ENCODE data around the gene CST8.

The CST8 gene

DNA sequence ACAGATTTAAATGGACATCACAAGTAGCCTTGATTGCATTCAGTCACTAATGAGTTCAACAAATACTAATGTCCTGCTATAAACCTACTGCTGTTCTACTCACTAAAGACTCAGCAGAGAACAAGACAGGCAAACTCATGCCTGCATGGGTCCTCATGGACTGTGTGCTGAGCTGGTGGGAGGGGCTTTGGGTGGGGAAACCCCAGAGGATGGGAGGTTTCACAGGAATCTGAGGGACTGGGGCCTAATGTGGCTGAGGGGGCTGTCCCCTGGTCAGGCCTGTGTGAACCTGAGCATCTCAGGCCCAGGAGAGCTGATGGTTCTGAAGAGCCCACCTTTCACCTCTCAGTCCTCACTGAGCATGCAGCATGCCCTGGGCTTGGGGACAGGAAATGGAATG, 1.4 kb downstream of the CST8 start:
- Histone ChIP-seq H3K27ac (ENCODE audit: low read depth, low read length) (no peak overlapping the region), H3K4me3 (ENCODE audit: low read depth in 1 of 5, low read length in 5 of 5) (no peak overlapping the region)

DNA sequence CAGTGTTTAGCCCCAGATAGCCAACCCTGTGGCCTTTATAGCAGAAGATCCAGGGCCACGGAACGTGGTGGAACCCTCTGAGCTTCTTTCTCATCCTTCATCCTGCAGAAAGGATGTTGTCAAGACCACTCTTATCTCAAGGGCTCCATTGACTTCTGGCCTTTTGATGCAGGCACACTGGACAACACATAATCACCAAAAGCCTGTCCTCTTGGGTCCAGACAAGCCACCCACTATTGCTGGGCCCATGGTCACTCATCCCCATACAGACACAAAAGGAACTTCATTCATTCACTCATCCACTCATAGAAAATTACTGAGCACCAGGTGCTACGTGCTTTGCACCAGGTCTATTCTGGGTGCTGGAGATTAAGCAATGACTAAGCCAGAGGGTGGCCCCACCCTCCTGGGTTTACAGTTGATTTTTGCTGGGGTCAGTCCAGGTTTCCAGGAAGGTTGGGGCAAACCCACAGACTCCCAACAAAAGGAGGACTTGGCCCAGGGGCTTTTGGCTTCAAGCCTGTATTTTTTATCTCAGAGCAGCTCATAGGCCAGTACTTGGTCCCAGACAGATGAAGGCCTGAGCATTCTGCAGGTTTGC, 2.4 kb downstream of the CST8 start:
- no peak overlapping the region for H3K27ac ChIP-seq (ENCODE audit: low read depth, low read length)
- H3K36me3 ChIP-seq (ENCODE audit: control insufficient read depth in 5 of 5, insufficient read depth in 5 of 5, low read length in 5 of 5), result no peaks in the 10 kb centered on the region
- H3K27me3 ChIP-seq (ENCODE audit: control insufficient read depth in 5 of 5, insufficient read depth in 4 of 5, low read length in 5 of 5), result no peaks in the 10 kb centered on the region
- no peak overlapping the region for H3K9ac ChIP-seq (ENCODE audit: low read length in 5 of 5)
- no peak overlapping the region for H3K4me3 ChIP-seq (ENCODE audit: low read depth in 1 of 5, low read length in 5 of 5)
- H3K4me1 ChIP-seq (ENCODE audit: control insufficient read depth in 5 of 5, insufficient read depth in 5 of 5, low read length in 5 of 5), result peaks cover 0 to 3% (median 0%) of the 10 kb centered on the region in 5 donors
- peaks cover 0 to 4% (median 0%) of the 10 kb centered on the region in 5 donors for H3K9me3 ChIP-seq (ENCODE audit: control insufficient read depth in 5 of 5, low read length in 5 of 5)

More for the DNA sequence above, 1.4 kb downstream of the CST8 start:
- Histone ChIP-seq H3K36me3 (ENCODE audit: control insufficient read depth in 5 of 5, insufficient read depth in 5 of 5, low read length in 5 of 5) (no peaks in the 10 kb centered on the region), H3K4me1 (ENCODE audit: control insufficient read depth in 5 of 5, insufficient read depth in 5 of 5, low read length in 5 of 5) (peaks cover 0 to 3% (median 0%) of the 10 kb centered on the region in 5 donors), H3K9ac (ENCODE audit: low read length in 5 of 5) (no peak overlapping the region), H3K27me3 (ENCODE audit: control insufficient read depth in 5 of 5, insufficient read depth in 4 of 5, low read length in 5 of 5) (no peaks in the 10 kb centered on the region), H3K9me3 (ENCODE audit: control insufficient read depth in 5 of 5, low read length in 5 of 5) (peaks cover 0 to 6% (median 0%) of the 10 kb centered on the region in 5 donors)

DNA sequence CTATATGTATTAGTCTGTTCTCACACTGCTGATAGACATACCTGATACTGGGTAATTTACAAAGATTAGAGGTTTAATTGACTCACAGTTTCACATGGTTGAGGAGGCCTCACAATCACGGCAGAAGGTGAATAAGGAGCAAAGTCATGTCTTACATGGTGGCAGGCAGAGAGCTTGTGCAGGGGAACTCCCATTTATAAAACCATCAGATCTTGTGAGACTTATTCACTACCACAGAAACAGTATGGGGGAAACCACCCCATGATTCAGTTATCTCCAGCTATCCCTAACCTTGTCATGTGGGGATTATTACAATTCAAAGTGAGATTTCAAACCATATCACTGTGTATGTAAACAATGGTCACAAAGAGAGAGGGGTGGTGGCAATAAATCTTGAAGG, 6.6 kb downstream of the CST8 start:
- peaks cover 0 to 6% (median 0%) of the 10 kb centered on the region in 5 donors for H3K27me3 ChIP-seq (ENCODE audit: control insufficient read depth in 5 of 5, insufficient read depth in 4 of 5, low read length in 5 of 5)
- H3K36me3 ChIP-seq (ENCODE audit: control insufficient read depth in 5 of 5, insufficient read depth in 5 of 5, low read length in 5 of 5), result no peaks in the 10 kb centered on the region
- H3K4me3 ChIP-seq (ENCODE audit: low read depth in 1 of 5, low read length in 5 of 5), result no peak overlapping the region
- H3K4me1 ChIP-seq (ENCODE audit: control insufficient read depth in 5 of 5, insufficient read depth in 5 of 5, low read length in 5 of 5), result no peaks in the 10 kb centered on the region
- H3K9me3 ChIP-seq (ENCODE audit: control insufficient read depth in 5 of 5, low read length in 5 of 5), result no peaks in the 10 kb centered on the region
- no peak overlapping the region for H3K27ac ChIP-seq (ENCODE audit: low read depth, low read length)
- H3K9ac ChIP-seq (ENCODE audit: low read length in 5 of 5), result no peak overlapping the region

DNA sequence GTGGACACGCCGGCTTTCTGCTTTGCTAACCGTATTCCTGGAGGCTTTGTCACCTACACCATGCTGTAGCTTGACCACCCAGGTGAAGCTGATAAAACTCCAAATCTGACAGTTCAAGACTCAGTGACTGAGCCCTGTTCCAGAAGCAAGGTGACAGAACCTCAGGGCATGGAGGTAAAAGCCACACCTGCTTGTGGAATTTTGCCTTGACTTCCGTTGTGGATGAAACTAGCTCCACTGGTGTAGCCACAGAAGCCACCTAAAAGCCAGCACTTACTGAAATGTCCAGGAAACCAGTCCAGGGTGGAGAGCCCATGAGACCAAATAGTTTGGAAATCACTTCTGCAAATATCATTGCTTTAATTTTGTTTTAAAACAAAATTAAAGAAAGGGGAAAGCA, 11.0 kb downstream of the CST8 start:
- H3K4me1 ChIP-seq (ENCODE audit: control insufficient read depth in 5 of 5, insufficient read depth in 5 of 5, low read length in 5 of 5), result no peaks in the 10 kb centered on the region
- H3K36me3 ChIP-seq (ENCODE audit: control insufficient read depth in 5 of 5, insufficient read depth in 5 of 5, low read length in 5 of 5), result no peaks in the 10 kb centered on the region

DNA sequence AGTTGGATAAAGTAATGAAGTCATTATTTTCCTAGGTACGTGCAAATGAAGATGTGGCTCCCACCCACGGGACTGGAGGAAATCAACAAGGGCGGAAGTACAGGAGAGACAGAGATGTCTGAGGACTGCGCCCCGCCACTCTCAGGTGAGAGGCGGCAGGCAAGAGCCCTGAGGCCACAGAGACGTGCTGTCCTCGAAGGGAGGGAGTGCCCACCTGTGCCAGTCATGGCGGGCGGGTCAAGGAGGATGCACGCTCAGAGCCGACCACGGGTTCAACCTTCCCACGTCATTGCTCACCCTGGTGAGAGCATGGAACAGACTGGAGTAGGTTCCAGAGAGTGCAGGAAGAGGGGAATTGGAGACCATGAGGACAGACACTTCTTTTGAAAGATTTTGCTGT, 12.7 kb downstream of the CST8 start:
- H3K9ac ChIP-seq (ENCODE audit: low read length in 5 of 5), result no peak overlapping the region
- no peaks in the 10 kb centered on the region for H3K36me3 ChIP-seq (ENCODE audit: control insufficient read depth in 5 of 5, insufficient read depth in 5 of 5, low read length in 5 of 5)
- no peaks in the 10 kb centered on the region for H3K4me1 ChIP-seq (ENCODE audit: control insufficient read depth in 5 of 5, insufficient read depth in 5 of 5, low read length in 5 of 5)
- peaks cover 0 to 6% (median 3%) of the 10 kb centered on the region in 5 donors for H3K27me3 ChIP-seq (ENCODE audit: control insufficient read depth in 5 of 5, insufficient read depth in 4 of 5, low read length in 5 of 5)
- no peak overlapping the region for H3K27ac ChIP-seq (ENCODE audit: low read depth, low read length)
- H3K9me3 ChIP-seq (ENCODE audit: control insufficient read depth in 5 of 5, low read length in 5 of 5), result no peaks in the 10 kb centered on the region
- H3K4me3 ChIP-seq (ENCODE audit: low read depth in 1 of 5, low read length in 5 of 5), result no peak overlapping the region

More for the DNA sequence above, 11.0 kb downstream of the CST8 start:
- Histone ChIP-seq H3K9me3 (ENCODE audit: control insufficient read depth in 5 of 5, low read length in 5 of 5) (no peaks in the 10 kb centered on the region), H3K9ac (ENCODE audit: low read length in 5 of 5) (no peak overlapping the region), H3K27me3 (ENCODE audit: control insufficient read depth in 5 of 5, insufficient read depth in 4 of 5, low read length in 5 of 5) (peaks cover 0 to 6% (median 3%) of the 10 kb centered on the region in 5 donors), H3K4me3 (ENCODE audit: low read depth in 1 of 5, low read length in 5 of 5) (no peak overlapping the region), H3K27ac (ENCODE audit: low read depth, low read length) (no peak overlapping the region)

DNA sequence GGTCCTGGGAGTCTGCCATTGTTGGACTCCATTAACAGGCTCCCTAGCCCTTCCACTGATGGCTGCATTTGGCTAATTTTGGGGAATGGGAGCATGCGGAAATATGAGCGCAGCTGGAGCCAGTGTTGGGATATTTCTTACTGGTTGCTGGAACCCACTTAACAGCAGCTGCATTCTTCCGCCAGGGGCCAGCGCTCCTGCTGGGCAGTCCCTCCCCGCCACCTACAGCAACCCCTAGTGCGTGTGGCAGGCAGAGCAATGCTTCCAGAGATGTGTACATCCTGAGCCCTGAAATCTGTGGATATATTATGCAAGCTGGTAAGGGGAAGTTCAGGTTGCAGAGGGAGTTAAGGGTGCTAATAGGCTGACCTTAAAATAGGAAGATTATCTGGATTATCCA, 16.4 kb downstream of the CST8 start:
- Histone ChIP-seq H3K27ac (ENCODE audit: low read depth, low read length) (no peak overlapping the region), H3K9me3 (ENCODE audit: control insufficient read depth in 5 of 5, low read length in 5 of 5) (no peaks in the 10 kb centered on the region), H3K4me1 (ENCODE audit: control insufficient read depth in 5 of 5, insufficient read depth in 5 of 5, low read length in 5 of 5) (peaks cover 0 to 4% (median 0%) of the 10 kb centered on the region in 5 donors), H3K27me3 (ENCODE audit: control insufficient read depth in 5 of 5, insufficient read depth in 4 of 5, low read length in 5 of 5) (peaks cover 0 to 4% (median 0%) of the 10 kb centered on the region in 5 donors), H3K36me3 (ENCODE audit: control insufficient read depth in 5 of 5, insufficient read depth in 5 of 5, low read length in 5 of 5) (no peaks in the 10 kb centered on the region), H3K9ac (ENCODE audit: low read length in 5 of 5) (no peak overlapping the region), H3K4me3 (ENCODE audit: low read depth in 1 of 5, low read length in 5 of 5) (no peak overlapping the region)

DNA sequence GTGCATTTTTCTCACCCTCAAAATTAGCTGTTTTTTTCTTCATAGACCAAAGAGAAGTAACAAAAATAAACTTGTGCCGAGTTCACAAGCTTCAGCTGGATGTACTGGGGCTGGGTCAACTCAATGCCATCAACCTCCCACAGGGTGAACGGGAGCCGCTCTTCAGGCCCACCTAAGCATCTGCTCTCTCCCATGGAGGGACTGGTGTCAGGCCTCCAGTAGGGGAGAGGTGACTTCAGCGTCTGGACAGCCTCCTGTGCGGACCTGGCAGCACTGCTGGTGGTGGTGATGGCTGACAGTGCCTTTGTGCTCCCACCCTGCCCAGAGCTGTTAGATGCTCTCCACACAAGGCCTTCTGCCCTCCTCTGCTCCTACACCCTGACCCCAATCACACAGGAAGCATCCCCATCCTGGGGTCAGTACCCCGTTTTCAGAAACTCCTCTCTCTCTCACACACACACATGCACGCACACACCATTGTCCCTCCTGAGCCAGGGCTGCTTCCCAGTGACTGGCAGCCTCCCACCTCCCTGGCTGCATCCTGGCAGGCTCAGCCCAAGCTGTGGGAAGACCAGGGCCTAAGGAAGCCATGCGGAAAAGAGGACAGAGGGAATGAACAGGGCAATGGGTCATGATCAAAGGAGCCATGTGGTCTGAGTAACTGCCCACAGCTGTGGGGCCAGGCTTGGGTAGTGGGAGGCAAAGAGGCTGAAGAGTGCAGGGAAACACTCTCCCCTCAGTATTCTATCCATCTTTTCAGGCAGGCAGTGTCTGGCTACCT, 17.7 kb downstream of the CST8 start:
- Histone ChIP-seq H3K4me1 (ENCODE audit: control insufficient read depth in 5 of 5, insufficient read depth in 5 of 5, low read length in 5 of 5) (peaks cover 0 to 4% (median 0%) of the 10 kb centered on the region in 5 donors), H3K27me3 (ENCODE audit: control insufficient read depth in 5 of 5, insufficient read depth in 4 of 5, low read length in 5 of 5) (peaks cover 0 to 4% (median 0%) of the 10 kb centered on the region in 5 donors), H3K4me3 (ENCODE audit: low read depth in 1 of 5, low read length in 5 of 5) (no peak overlapping the region), H3K9ac (ENCODE audit: low read length in 5 of 5) (no peak overlapping the region), H3K27ac (ENCODE audit: low read depth, low read length) (no peak overlapping the region), H3K36me3 (ENCODE audit: control insufficient read depth in 5 of 5, insufficient read depth in 5 of 5, low read length in 5 of 5) (no peaks in the 10 kb centered on the region), H3K9me3 (ENCODE audit: control insufficient read depth in 5 of 5, low read length in 5 of 5) (no peaks in the 10 kb centered on the region)

DNA sequence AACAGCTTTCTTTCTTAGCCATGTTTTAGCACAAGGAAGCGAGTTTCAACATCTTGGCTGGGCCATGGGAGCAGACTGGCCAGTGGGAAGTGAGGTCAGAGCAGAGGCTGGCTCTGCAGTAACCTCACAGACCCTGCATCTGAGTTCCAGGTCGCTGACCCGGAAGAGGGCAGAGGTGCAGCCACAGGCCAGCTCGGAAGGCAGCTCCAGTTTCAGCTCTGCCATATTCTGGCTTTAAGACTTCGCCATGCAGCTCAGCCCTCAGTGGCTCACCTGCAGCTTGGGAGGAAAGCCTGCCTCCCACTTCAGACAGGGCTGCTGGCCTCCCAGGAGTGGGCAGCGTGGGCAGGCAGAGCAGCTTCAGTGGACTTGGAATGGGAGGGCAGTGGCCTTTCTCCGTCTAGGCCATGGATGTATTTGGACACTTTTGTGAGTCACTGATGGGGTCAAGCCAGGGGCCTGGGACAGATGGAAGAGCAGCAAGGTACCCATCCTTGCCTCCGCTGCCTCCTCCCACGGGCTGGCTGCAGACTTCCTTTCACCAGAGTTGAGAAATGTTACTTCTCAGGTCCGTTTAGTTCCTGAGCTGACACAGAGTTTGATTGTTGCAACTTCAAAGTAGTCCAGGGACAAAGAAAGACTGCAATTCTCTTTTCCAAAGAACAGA, 18.5 kb downstream of the CST8 start:
- Histone ChIP-seq H3K27ac (ENCODE audit: low read depth, low read length) (no peak overlapping the region), H3K9me3 (ENCODE audit: control insufficient read depth in 5 of 5, low read length in 5 of 5) (no peaks in the 10 kb centered on the region), H3K36me3 (ENCODE audit: control insufficient read depth in 5 of 5, insufficient read depth in 5 of 5, low read length in 5 of 5) (no peaks in the 10 kb centered on the region), H3K9ac (ENCODE audit: low read length in 5 of 5) (no peak overlapping the region), H3K27me3 (ENCODE audit: control insufficient read depth in 5 of 5, insufficient read depth in 4 of 5, low read length in 5 of 5) (peaks cover 0 to 3% (median 0%) of the 10 kb centered on the region in 5 donors), H3K4me1 (ENCODE audit: control insufficient read depth in 5 of 5, insufficient read depth in 5 of 5, low read length in 5 of 5) (peaks cover 0 to 4% (median 0%) of the 10 kb centered on the region in 5 donors), H3K4me3 (ENCODE audit: low read depth in 1 of 5, low read length in 5 of 5) (no peak overlapping the region)

DNA sequence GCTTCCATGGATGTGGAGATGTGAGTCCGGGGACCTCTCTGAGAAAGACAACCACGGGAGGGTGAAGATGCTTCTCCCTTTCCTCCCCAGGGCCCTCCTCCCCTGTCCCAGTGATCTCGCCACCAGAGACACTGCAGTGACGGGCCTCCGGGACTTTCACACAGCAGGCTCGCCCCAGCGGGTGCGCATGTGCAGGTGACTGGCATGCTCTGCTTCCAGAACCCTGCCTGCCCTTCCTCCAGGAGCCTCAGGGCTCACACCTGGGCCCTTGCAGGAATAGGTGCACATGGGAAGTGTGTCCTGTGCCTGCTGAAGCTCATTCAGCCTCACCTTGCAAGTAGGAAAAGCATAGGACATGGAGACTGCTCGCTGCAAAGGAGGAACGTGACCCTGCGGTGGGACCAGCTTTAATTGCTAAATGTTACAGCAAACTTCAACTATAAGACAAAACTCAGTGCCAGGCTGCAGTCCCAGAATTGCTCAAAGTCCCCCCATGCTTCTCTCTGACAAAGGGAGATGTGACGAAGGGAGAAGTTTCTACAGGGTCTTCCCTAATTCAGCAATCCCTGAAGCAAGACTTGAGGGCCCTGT, 19.2 kb downstream of the CST8 start:
- Histone ChIP-seq H3K36me3 (ENCODE audit: control insufficient read depth in 5 of 5, insufficient read depth in 5 of 5, low read length in 5 of 5) (no peaks in the 10 kb centered on the region), H3K4me3 (ENCODE audit: low read depth in 1 of 5, low read length in 5 of 5) (no peak overlapping the region), H3K27ac (ENCODE audit: low read depth, low read length) (no peak overlapping the region), H3K27me3 (ENCODE audit: control insufficient read depth in 5 of 5, insufficient read depth in 4 of 5, low read length in 5 of 5) (peaks cover 0 to 3% (median 0%) of the 10 kb centered on the region in 5 donors), H3K9me3 (ENCODE audit: control insufficient read depth in 5 of 5, low read length in 5 of 5) (no peaks in the 10 kb centered on the region), H3K9ac (ENCODE audit: low read length in 5 of 5) (no peak overlapping the region), H3K4me1 (ENCODE audit: control insufficient read depth in 5 of 5, insufficient read depth in 5 of 5, low read length in 5 of 5) (peaks cover 0 to 4% (median 0%) of the 10 kb centered on the region in 5 donors)
